K562 (cell line): Measurements from ENCODE around the gene CCDC85A.

Source experiments
- GATA2 ChIP-seq: sonication (generic); formaldehyde crosslinking; IDR thresholded peaks from 2 replicates; pipeline ENCODE4 v1.4.0; 2020; ENCODE audit warnings: mild to moderate bottlenecking, missing genetic modification reagents
- ZFX ChIP-seq: sonication (generic); formaldehyde crosslinking; IDR thresholded peaks from 2 replicates; pipeline ENCODE4 v1.8.0; 2022; ENCODE audit warnings: mild to moderate bottlenecking, missing genetic modification reagents, moderate library complexity
- TF ChIP-seq, protein P1 (sequence below), 3 experiments: IDR thresholded peaks in 2 of 3; conservative IDR thresholded peaks in 1 of 3; 2 replicates each; pipeline ENCODE4 v1.5.1; 2011 to 2012; ENCODE audit warnings: low read length in 3 of 3, mild to moderate bottlenecking in 3 of 3, control low read depth in 2 of 3, improper control_type of control experiment in 1 of 3, inconsistent platforms in 1 of 3, low read depth in 1 of 3, mixed read lengths in 1 of 3, moderate library complexity in 1 of 3; ENCODE audit not compliant: insufficient read depth in 2 of 3

DNA sequence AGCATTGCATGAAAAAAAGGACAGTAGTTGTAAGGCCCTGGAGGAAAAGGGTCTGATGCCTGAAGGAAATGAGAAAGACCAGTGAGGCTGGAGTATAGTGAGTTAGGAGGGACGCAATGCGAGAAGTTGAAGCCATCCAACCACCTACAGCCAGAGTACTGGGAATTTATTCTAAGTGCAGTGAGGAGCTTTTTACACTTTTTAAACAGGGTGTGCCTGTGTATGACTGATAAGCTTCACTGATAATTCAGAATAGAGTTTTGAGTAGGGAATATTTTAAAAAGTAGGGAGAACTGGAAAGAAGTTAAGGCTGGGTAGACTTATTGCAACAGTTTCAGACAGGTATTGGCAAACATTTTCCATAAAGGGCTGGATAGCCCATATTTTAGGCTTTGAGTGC lies 35.9 kb upstream of the CCDC85A start:
- TF ChIP-seq, protein P1, sequence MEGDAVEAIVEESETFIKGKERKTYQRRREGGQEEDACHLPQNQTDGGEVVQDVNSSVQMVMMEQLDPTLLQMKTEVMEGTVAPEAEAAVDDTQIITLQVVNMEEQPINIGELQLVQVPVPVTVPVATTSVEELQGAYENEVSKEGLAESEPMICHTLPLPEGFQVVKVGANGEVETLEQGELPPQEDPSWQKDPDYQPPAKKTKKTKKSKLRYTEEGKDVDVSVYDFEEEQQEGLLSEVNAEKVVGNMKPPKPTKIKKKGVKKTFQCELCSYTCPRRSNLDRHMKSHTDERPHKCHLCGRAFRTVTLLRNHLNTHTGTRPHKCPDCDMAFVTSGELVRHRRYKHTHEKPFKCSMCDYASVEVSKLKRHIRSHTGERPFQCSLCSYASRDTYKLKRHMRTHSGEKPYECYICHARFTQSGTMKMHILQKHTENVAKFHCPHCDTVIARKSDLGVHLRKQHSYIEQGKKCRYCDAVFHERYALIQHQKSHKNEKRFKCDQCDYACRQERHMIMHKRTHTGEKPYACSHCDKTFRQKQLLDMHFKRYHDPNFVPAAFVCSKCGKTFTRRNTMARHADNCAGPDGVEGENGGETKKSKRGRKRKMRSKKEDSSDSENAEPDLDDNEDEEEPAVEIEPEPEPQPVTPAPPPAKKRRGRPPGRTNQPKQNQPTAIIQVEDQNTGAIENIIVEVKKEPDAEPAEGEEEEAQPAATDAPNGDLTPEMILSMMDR (IDR thresholded peaks at IDR 0.05 in 2 of 3, conservative IDR thresholded peaks at IDR 0.05 in 1 of 3; ENCODE audit: insufficient read depth in 2 of 3, low read depth in 1 of 3, low read length in 3 of 3): no peak
- TF ChIP-seq ZFX (CRISPR knock-in tag) (no peak), GATA2 (no peak)
